K562 (cell line): Measurements from ENCODE around the gene THOP1.

Experiments
- ZFX ChIP-seq: sonication (generic); formaldehyde crosslinking; IDR thresholded peaks from 2 replicates; pipeline ENCODE4 v1.8.0; 2022; ENCODE audit warnings: mild to moderate bottlenecking, missing genetic modification reagents, moderate library complexity
- TF ChIP-seq, protein P1 (sequence below), 2 experiments: fragments of 450-650 bp; IDR thresholded peaks; 2 replicates each; pipeline ENCODE4 v1.6.1; 2016
- TF ChIP-seq, protein P2 (sequence below), 3 experiments: IDR thresholded peaks in 2 of 3; conservative IDR thresholded peaks in 1 of 3; 2 replicates each; pipeline ENCODE4 v1.5.1; 2011 to 2012; ENCODE audit warnings: low read length in 3 of 3, mild to moderate bottlenecking in 3 of 3, control low read depth in 2 of 3, improper control_type of control experiment in 1 of 3, inconsistent platforms in 1 of 3, low read depth in 1 of 3, mixed read lengths in 1 of 3, moderate library complexity in 1 of 3; ENCODE audit not compliant: insufficient read depth in 2 of 3

DNA sequence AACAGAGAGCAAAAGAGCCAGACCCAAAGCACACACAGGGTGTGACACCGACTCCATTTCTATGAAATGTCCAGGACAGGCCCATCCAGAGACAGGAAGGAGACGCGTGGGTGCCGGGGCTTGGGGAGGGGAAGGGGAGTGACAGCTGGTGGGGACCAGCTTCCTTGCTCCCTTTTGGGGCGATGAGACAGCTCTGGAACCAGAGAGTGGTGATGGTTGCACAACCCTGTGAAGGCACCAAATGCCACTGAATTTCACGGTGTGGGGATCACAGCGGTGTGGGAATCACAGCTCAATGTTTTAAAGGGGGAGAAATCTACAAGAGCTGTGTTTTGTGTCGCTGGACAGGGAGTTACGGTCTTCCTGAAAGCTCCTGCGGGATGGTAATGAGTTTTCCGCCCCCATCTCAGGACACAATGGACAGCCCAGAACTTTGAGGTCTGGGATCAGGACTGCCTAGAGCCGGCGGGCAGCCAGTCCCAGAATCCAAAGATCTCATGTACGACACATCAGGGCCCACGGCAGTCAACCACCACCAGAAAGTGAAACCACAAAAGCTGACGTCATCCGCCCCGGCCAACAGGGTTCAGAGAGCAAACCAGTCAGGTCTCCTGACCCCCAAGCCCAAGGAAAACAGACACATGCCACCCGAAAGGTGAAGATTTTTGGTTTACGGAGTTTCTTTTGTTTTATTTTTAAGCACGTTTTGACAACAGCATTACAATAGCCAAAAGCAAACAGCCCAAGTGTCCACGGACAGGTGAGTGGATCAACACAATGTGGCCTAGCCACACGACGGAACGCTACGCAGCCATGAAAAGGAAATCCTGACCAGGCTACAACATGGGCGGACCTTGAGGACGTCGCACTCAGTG is 9.5 kb upstream of the THOP1 start:
- no peak for TF ChIP-seq ZFX (CRISPR knock-in tag)
- TF ChIP-seq, protein P1, sequence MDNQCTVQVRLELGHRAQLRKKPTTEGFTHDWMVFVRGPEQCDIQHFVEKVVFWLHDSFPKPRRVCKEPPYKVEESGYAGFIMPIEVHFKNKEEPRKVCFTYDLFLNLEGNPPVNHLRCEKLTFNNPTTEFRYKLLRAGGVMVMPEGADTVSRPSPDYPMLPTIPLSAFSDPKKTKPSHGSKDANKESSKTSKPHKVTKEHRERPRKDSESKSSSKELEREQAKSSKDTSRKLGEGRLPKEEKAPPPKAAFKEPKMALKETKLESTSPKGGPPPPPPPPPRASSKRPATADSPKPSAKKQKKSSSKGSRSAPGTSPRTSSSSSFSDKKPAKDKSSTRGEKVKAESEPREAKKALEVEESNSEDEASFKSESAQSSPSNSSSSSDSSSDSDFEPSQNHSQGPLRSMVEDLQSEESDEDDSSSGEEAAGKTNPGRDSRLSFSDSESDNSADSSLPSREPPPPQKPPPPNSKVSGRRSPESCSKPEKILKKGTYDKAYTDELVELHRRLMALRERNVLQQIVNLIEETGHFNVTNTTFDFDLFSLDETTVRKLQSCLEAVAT (IDR thresholded peaks at IDR 0.05), result no peak
- TF ChIP-seq, protein P2, sequence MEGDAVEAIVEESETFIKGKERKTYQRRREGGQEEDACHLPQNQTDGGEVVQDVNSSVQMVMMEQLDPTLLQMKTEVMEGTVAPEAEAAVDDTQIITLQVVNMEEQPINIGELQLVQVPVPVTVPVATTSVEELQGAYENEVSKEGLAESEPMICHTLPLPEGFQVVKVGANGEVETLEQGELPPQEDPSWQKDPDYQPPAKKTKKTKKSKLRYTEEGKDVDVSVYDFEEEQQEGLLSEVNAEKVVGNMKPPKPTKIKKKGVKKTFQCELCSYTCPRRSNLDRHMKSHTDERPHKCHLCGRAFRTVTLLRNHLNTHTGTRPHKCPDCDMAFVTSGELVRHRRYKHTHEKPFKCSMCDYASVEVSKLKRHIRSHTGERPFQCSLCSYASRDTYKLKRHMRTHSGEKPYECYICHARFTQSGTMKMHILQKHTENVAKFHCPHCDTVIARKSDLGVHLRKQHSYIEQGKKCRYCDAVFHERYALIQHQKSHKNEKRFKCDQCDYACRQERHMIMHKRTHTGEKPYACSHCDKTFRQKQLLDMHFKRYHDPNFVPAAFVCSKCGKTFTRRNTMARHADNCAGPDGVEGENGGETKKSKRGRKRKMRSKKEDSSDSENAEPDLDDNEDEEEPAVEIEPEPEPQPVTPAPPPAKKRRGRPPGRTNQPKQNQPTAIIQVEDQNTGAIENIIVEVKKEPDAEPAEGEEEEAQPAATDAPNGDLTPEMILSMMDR (IDR thresholded peaks at IDR 0.05 in 2 of 3, conservative IDR thresholded peaks at IDR 0.05 in 1 of 3; ENCODE audit: insufficient read depth in 2 of 3, low read depth in 1 of 3, low read length in 3 of 3), result no peak
